Activated naive CD8-positive, alpha-beta T cell treated with anti-CD3 and anti-CD28 coated beads for 36 hours (primary cell): ENCODE data around the gene SLC7A9. TPM values are rescaled to one million over a fixed set of nuclear protein-coding genes. Genes with fewer than 3 reads are reported as not detected.
"Not testable (repeated sequence)": the region's sequence is repeated elsewhere in the genome, so short reads cannot be mapped to it uniquely, and the experiment has no call there.

Source experiments
- DNase-seq: peaks from one replicate; pipeline ENCODE4 v3.0.0; 2021
- H3K27ac Mint-ChIP-seq: one replicate; pipeline ENCODE4 v1.8.0; 2022; ENCODE audit warnings: mild to moderate bottlenecking, moderate library complexity, mixed read lengths
- H3K27me3 Mint-ChIP-seq: one replicate; pipeline ENCODE4 v1.8.0; 2022; ENCODE audit warnings: mild to moderate bottlenecking, mixed read lengths
- H3K36me3 Mint-ChIP-seq: one replicate; pipeline ENCODE4 v1.8.0; 2021; ENCODE audit warnings: mild to moderate bottlenecking, mixed read lengths
- H3K4me1 Mint-ChIP-seq: one replicate; pipeline ENCODE4 v1.8.0; 2021; ENCODE audit warnings: mixed read lengths
- H3K4me3 Mint-ChIP-seq: one replicate; pipeline ENCODE4 v1.8.0; 2022; ENCODE audit warnings: mild to moderate bottlenecking, moderate library complexity, mixed read lengths
- H3K9me3 Mint-ChIP-seq: one replicate; pipeline ENCODE4 v1.8.0; 2022; ENCODE audit warnings: mixed read lengths
- total RNA-seq, 2 experiments: library from RNA; stranded (reverse); gene quantifications; one replicate each; pipeline ENCODE4 v1.2.3, GENCODE V29; 2021

The SLC7A9 gene
- total RNA-seq, 2 experiments from 2014 or later = not detected

- H3K4me1 Mint-ChIP-seq = peaks cover 5% of the 10 kb centered on the region
- peaks cover 43% of the 10 kb centered on the region for H3K36me3 Mint-ChIP-seq
- H3K27ac Mint-ChIP-seq = no peak overlapping the region
- no peaks in the 10 kb centered on the region for H3K27me3 Mint-ChIP-seq
- H3K4me3 Mint-ChIP-seq = no peak overlapping the region
- no peak for DNase-seq
- H3K9me3 Mint-ChIP-seq = peaks cover 22% of the 10 kb centered on the region
Observed at GRCh38 chr19:32891609-32892008, 22.0 kb upstream of the SLC7A9 start.

- Mint-ChIP-seq H3K9me3 (peaks cover 22% of the 10 kb centered on the region), H3K27me3 (no peaks in the 10 kb centered on the region), H3K4me1 (peaks cover 5% of the 10 kb centered on the region), H3K4me3 (no peak overlapping the region), H3K27ac (no peak overlapping the region), H3K36me3 (peaks cover 41% of the 10 kb centered on the region)
- DNase-seq = no peak
Observed at GRCh38 chr19:32890841-32891240, 21.3 kb upstream of the SLC7A9 start.

DNA sequence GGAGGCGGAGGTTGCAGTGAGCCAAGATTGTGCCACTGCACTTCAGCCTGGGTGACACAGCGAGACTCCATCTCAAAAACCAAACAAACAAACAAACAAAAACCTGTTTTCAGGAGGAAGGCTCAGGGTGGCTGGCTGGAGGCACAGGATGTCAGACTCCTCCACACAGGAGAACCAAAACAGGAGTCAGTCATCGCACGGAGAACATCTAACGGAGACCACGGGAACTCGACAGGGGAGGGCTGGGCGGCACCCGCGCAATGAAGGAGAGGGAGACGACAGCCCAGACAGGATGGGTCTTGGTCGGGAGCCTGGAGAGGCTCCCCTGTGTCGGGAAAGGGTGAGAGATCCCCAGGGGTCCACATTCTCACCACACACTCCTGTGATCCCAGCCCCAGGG is 20.8 kb upstream of the SLC7A9 start:
- Mint-ChIP-seq H3K4me1 (peaks cover 3% of the 10 kb centered on the region), H3K9me3 (peaks cover 22% of the 10 kb centered on the region), H3K27ac (no peak overlapping the region), H3K36me3 (peaks cover 38% of the 10 kb centered on the region), H3K27me3 (no peaks in the 10 kb centered on the region), H3K4me3 (no peak overlapping the region)
- DNase-seq = no peak

DNA sequence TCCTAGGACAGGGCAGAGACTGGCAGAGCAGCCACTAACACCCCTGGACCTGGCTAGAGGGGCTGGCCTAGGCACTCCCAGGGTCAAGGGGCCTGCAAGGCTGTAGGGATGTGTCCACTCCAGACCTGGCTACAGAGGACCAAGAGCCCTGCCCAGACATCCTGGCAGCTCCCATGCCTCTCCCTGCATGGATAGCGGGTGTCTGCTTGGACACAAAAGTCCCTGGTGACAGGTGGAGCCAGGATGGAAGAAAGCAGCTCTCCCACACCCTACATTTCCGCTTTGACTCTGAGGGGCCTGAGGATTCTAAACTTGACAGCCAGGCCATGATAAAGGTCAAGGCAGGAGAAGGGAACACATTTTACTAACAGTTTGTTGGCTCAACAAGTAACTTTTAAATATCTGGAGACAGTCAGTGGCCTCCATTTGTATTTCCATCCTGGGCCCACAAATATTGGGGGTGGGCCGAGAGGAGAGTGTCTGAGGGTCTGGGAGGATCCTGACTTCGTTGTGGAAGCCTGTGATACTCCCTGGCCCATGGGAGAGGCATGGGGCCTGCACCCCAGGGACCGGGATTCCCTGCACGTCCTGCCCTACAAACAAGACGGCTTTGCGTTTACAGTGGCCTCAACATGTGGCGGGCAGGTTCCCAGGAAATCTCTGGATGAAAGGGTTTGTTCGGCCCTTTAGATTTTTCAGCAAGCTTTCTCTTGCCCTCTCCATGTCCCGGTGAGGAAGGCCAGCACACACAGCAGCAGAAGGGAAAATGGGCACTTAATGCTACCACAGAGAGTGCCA is 19.8 kb upstream of the SLC7A9 start:
- H3K36me3 Mint-ChIP-seq = peaks cover 28% of the 10 kb centered on the region
- H3K9me3 Mint-ChIP-seq = peaks cover 20% of the 10 kb centered on the region
- DNase-seq = no peak
- no peaks in the 10 kb centered on the region for H3K27me3 Mint-ChIP-seq
- no peak overlapping the region for H3K27ac Mint-ChIP-seq
- H3K4me1 Mint-ChIP-seq = no peaks in the 10 kb centered on the region
- no peak overlapping the region for H3K4me3 Mint-ChIP-seq

- DNase-seq = no peak
- Mint-ChIP-seq H3K9me3 (peaks cover 12% of the 10 kb centered on the region), H3K4me1 (no peaks in the 10 kb centered on the region), H3K36me3 (peaks cover 15% of the 10 kb centered on the region), H3K4me3 (no peak overlapping the region), H3K27me3 (no peaks in the 10 kb centered on the region), H3K27ac (no peak overlapping the region)
Observed at GRCh38 chr19:32887572-32888215, 18.1 kb upstream of the SLC7A9 start.

DNA sequence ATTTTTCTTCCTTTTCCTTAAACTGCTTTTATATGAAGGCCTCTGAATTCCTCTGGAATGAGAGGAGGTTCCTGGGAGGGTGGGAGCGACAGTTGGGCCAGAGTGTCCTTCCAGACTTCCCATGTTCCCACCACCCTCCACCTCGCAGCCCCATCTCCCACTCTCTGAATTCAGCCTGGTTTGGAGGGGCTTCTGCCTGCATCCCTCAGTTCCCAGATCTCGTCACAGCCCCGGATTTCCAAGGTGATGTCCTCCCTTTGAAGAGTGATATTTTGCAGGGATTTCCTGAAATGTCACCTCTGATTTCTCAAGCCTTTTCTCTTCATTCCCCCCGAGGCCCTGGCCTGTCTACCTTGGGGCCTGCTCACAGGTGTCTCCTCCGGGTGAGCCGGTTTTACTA is 16.7 kb upstream of the SLC7A9 start:
- Mint-ChIP-seq H3K4me3 (no peak overlapping the region), H3K27me3 (no peaks in the 10 kb centered on the region), H3K27ac (no peak overlapping the region)

GRCh38 chr19:32885255-32885654 is 15.7 kb upstream of the SLC7A9 start:
- H3K27ac Mint-ChIP-seq, H3K27me3 Mint-ChIP-seq, H3K9me3 Mint-ChIP-seq, H3K36me3 Mint-ChIP-seq, DNase-seq, H3K4me3 Mint-ChIP-seq, H3K4me1 Mint-ChIP-seq: not testable (repeated sequence)

More for the DNA sequence above, 16.7 kb upstream of the SLC7A9 start:
- Mint-ChIP-seq H3K4me1 (no peaks in the 10 kb centered on the region), H3K9me3 (peaks cover 2% of the 10 kb centered on the region), H3K36me3 (peaks cover 3% of the 10 kb centered on the region)
- no peak for DNase-seq

- H3K4me3 Mint-ChIP-seq = no peak overlapping the region
- no peaks in the 10 kb centered on the region for H3K9me3 Mint-ChIP-seq
- no peak overlapping the region for H3K27ac Mint-ChIP-seq
- H3K4me1 Mint-ChIP-seq = no peaks in the 10 kb centered on the region
- DNase-seq = no peak
- no peaks in the 10 kb centered on the region for H3K27me3 Mint-ChIP-seq
- no peaks in the 10 kb centered on the region for H3K36me3 Mint-ChIP-seq
Observed at GRCh38 chr19:32881766-32882165, 12.2 kb upstream of the SLC7A9 start.

GRCh38 chr19:32880622-32881021 is 11.1 kb upstream of the SLC7A9 start:
- H3K27me3 Mint-ChIP-seq = no peaks in the 10 kb centered on the region
- no peak overlapping the region for H3K27ac Mint-ChIP-seq
- no peak for DNase-seq

DNA sequence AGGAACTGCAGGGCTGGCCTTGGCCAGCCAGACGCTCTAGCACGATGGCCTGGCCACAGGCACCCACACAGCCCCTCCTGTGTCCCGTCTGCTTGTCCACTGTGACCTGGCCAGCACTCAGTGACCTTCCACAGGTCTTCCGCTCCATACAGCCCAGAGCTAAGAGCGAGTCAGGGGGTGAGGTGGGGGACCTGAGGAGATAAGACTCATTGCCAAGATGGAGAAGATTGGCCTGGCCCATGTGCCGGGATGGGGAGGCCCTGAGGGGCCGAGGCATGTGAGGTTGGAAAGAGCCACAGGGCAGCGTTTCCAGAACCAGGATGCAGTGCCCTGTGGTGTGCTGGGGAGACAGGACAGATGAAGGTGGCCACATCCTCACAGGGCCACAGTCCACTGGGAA is 10.2 kb upstream of the SLC7A9 start:
- DNase-seq = no peak
- Mint-ChIP-seq H3K9me3 (no peaks in the 10 kb centered on the region), H3K27ac (no peak overlapping the region), H3K4me3 (no peak overlapping the region), H3K27me3 (no peaks in the 10 kb centered on the region), H3K36me3 (no peaks in the 10 kb centered on the region), H3K4me1 (no peaks in the 10 kb centered on the region)

More at GRCh38 chr19:32880622-32881021, 11.1 kb upstream of the SLC7A9 start:
- H3K4me3 Mint-ChIP-seq = no peak overlapping the region
- H3K9me3 Mint-ChIP-seq = no peaks in the 10 kb centered on the region
- no peaks in the 10 kb centered on the region for H3K4me1 Mint-ChIP-seq
- no peaks in the 10 kb centered on the region for H3K36me3 Mint-ChIP-seq

GRCh38 chr19:32878988-32879387 is 9.4 kb upstream of the SLC7A9 start:
- DNase-seq = no peak
- Mint-ChIP-seq H3K4me1 (no peaks in the 10 kb centered on the region), H3K27ac (no peak overlapping the region), H3K27me3 (no peaks in the 10 kb centered on the region), H3K36me3 (no peaks in the 10 kb centered on the region), H3K4me3 (no peak overlapping the region), H3K9me3 (no peaks in the 10 kb centered on the region)

GRCh38 chr19:32877977-32878745 is 8.6 kb upstream of the SLC7A9 start:
- Mint-ChIP-seq H3K27me3 (no peaks in the 10 kb centered on the region), H3K27ac (no peak overlapping the region), H3K4me3 (no peak overlapping the region), H3K9me3 (no peaks in the 10 kb centered on the region), H3K36me3 (no peaks in the 10 kb centered on the region), H3K4me1 (no peaks in the 10 kb centered on the region)
- no peak for DNase-seq

GRCh38 chr19:32877323-32877912 is 7.9 kb upstream of the SLC7A9 start:
- no peaks in the 10 kb centered on the region for H3K4me1 Mint-ChIP-seq
- no peak for DNase-seq
- H3K27ac Mint-ChIP-seq = no peak overlapping the region
- no peaks in the 10 kb centered on the region for H3K27me3 Mint-ChIP-seq
- no peaks in the 10 kb centered on the region for H3K9me3 Mint-ChIP-seq
- no peaks in the 10 kb centered on the region for H3K36me3 Mint-ChIP-seq
- H3K4me3 Mint-ChIP-seq = no peak overlapping the region

GRCh38 chr19:32876919-32877285 is 7.3 kb upstream of the SLC7A9 start:
- no peaks in the 10 kb centered on the region for H3K4me1 Mint-ChIP-seq
- H3K27ac Mint-ChIP-seq = no peak overlapping the region
- H3K4me3 Mint-ChIP-seq = no peak overlapping the region
- H3K36me3 Mint-ChIP-seq = no peaks in the 10 kb centered on the region
- no peak for DNase-seq
- no peaks in the 10 kb centered on the region for H3K9me3 Mint-ChIP-seq
- no peaks in the 10 kb centered on the region for H3K27me3 Mint-ChIP-seq

GRCh38 chr19:32876236-32876918 is 6.8 kb upstream of the SLC7A9 start:
- Mint-ChIP-seq H3K4me3 (no peak overlapping the region), H3K27ac (no peak overlapping the region), H3K36me3 (no peaks in the 10 kb centered on the region), H3K27me3 (no peaks in the 10 kb centered on the region), H3K4me1 (no peaks in the 10 kb centered on the region), H3K9me3 (no peaks in the 10 kb centered on the region)
- DNase-seq = no peak
